ENCODE measurements around the gene CDC42BPG. TPM values are rescaled to one million over a fixed set of nuclear protein-coding genes. Genes with fewer than 3 reads are reported as not detected.
A peak's percentile ranks its signal among the peaks of the same experiment; 100 is the strongest.

The CDC42BPG gene
- total RNA-seq, 1 experiment from 2014 or later: 3.7 TPM

- BruUV-seq (replicated peaks): no TSS peak
- TF ChIP-seq CTCF (IDR thresholded peaks at IDR 0.05; ENCODE audit: unreplicated experiment): no peak
- Mint-ChIP-seq H3K4me3 (ENCODE audit: unreplicated experiment) (no peak overlapping the region), H3K27me3 (ENCODE audit: insufficient read depth, unreplicated experiment) (no peaks in the 10 kb centered on the region), H3K9me3 (ENCODE audit: unreplicated experiment) (no peaks in the 10 kb centered on the region), H3K27ac (ENCODE audit: low read depth, unreplicated experiment) (no peak overlapping the region), H3K4me1 (ENCODE audit: insufficient read depth, unreplicated experiment) (peaks cover 41% of the 10 kb centered on the region), H3K36me3 (ENCODE audit: insufficient read depth, unreplicated experiment) (peaks cover 4% of the 10 kb centered on the region)
- DNase-seq (ENCODE audit: unreplicated experiment): no peak
- intact Hi-C loops (cut with micrococcal nuclease): no loop called here
- ChIA-PET POLR2A (interaction anchor here (0.9 to 9.2 kb wide), 5 partner anchors 10 to 256 kb away, joined by 4 to 103 read pairs (median 5); partner anchors contain the start of genes CDC42BPG, EHD1, FAU and MRPL49), CTCF (interaction anchor here (0.7 to 6.2 kb wide), 5 partner anchors 10 to 168 kb away, joined by 3 to 48 read pairs (median 7); partner anchors contain the start of gene EHD1)
Measured at GRCh38 chr11:64865286-64866172, 21.1 kb upstream of the CDC42BPG start.

GRCh38 chr11:64864473-64865285, 20.2 kb upstream of the CDC42BPG start:
- no peaks in the 10 kb centered on the region for H3K9me3 Mint-ChIP-seq (ENCODE audit: unreplicated experiment)
- intact Hi-C loops (cut with micrococcal nuclease): no loop called here
- DNase-seq (ENCODE audit: unreplicated experiment): no peak
- H3K4me3 Mint-ChIP-seq (ENCODE audit: unreplicated experiment): no peak overlapping the region
- no peaks in the 10 kb centered on the region for H3K27me3 Mint-ChIP-seq (ENCODE audit: insufficient read depth, unreplicated experiment)
- ChIA-PET POLR2A (interaction anchor here (0.6 to 9.2 kb wide), 9 partner anchors 9 to 270 kb away, joined by 3 to 103 read pairs (median 5); partner anchors contain the start of genes CDC42BPG, EHD1, FAU and MRPL49), CTCF (interaction anchor here (0.6 to 6.2 kb wide), 7 partner anchors 8 to 533 kb away, joined by 3 to 48 read pairs (median 4); partner anchors contain the start of genes CDC42BPG and EHD1)
- peak overlapping the region; percentile 49 for H3K27ac Mint-ChIP-seq (ENCODE audit: low read depth, unreplicated experiment)
- TF ChIP-seq CTCF (IDR thresholded peaks at IDR 0.05; ENCODE audit: unreplicated experiment): no peak
- BruUV-seq (replicated peaks): no TSS peak
- H3K36me3 Mint-ChIP-seq (ENCODE audit: insufficient read depth, unreplicated experiment): peaks cover 7% of the 10 kb centered on the region
- peaks cover 41% of the 10 kb centered on the region for H3K4me1 Mint-ChIP-seq (ENCODE audit: insufficient read depth, unreplicated experiment)

GRCh38 chr11:64864135-64864472, 19.7 kb upstream of the CDC42BPG start:
- intact Hi-C loops (cut with micrococcal nuclease): no loop called here
- peak; percentile 70 for DNase-seq (ENCODE audit: unreplicated experiment)
- peak overlapping the region; percentile 49 for H3K27ac Mint-ChIP-seq (ENCODE audit: low read depth, unreplicated experiment)
- no TSS peak for BruUV-seq (replicated peaks)
- H3K4me1 Mint-ChIP-seq (ENCODE audit: insufficient read depth, unreplicated experiment): peaks cover 38% of the 10 kb centered on the region
- H3K27me3 Mint-ChIP-seq (ENCODE audit: insufficient read depth, unreplicated experiment): no peaks in the 10 kb centered on the region
- no peak overlapping the region for H3K4me3 Mint-ChIP-seq (ENCODE audit: unreplicated experiment)
- peaks cover 8% of the 10 kb centered on the region for H3K36me3 Mint-ChIP-seq (ENCODE audit: insufficient read depth, unreplicated experiment)
- no peak for TF ChIP-seq CTCF (IDR thresholded peaks at IDR 0.05; ENCODE audit: unreplicated experiment)
- POLR2A ChIA-PET: interaction anchor here (0.6 to 9.2 kb wide), 8 partner anchors 8 to 270 kb away, joined by 3 to 103 read pairs (median 5); partner anchors contain the start of genes EHD1, FAU, MRPL49 and SYVN1
- no peaks in the 10 kb centered on the region for H3K9me3 Mint-ChIP-seq (ENCODE audit: unreplicated experiment)
- CTCF ChIA-PET: interaction anchor here (0.6 to 6.2 kb wide), 5 partner anchors 9 to 533 kb away, joined by 3 to 48 read pairs (median 5); partner anchors contain the start of genes CDC42BPG and EHD1

All from MCF 10A (cell line).